NB4 (cell line): ENCODE data around the gene PDHA1.

Experiments used
- DNase-seq: peaks from one replicate; pipeline ENCODE4 v3.0.0; 2010; ENCODE audit warnings: low read depth
- H3K4me3 ChIP-seq: one replicate; pipeline ENCODE4 v1.5.1; 2011; ENCODE audit warnings: mild to moderate bottlenecking, low read depth, low read length, moderate library complexity
- CTCF ChIP-seq: IDR thresholded peaks from one replicate; pipeline ENCODE4 v1.5.1; 2012; ENCODE audit warnings: low read depth, low read length
- MAX ChIP-seq: IDR thresholded peaks from 2 replicates; pipeline ENCODE4 v1.6.1; 2011; ENCODE audit warnings: low read depth, low read length
- MYC ChIP-seq: IDR thresholded peaks from 2 replicates; pipeline ENCODE4 v1.6.1; 2011; ENCODE audit warnings: low read depth, low read length
- POLR2A ChIP-seq: IDR thresholded peaks from 2 replicates; pipeline ENCODE4 v1.6.1; 2011; ENCODE audit warnings: mild to moderate bottlenecking; ENCODE audit not compliant: insufficient read length; ENCODE audit errors: extremely low read depth

PDHA1 gene

GRCh38 chrX:19350941-19351384 is 7.2 kb downstream of the PDHA1 start:
- H3K4me3 ChIP-seq, result no peak overlapping the region
- peak; percentile 58 for DNase-seq
- TF ChIP-seq CTCF (no peak), POLR2A (no peak), MAX (no peak), MYC (no peak)

GRCh38 chrX:19354625-19355024 is 10.9 kb downstream of the PDHA1 start:
- DNase-seq, result no peak
- no peak overlapping the region for H3K4me3 ChIP-seq
- TF ChIP-seq POLR2A, result no peak
- TF ChIP-seq MAX, result no peak

GRCh38 chrX:19358521-19358920 is 14.8 kb downstream of the PDHA1 start:
- TF ChIP-seq MAX, result no peak
- no peak for TF ChIP-seq CTCF
- no peak for TF ChIP-seq POLR2A
- TF ChIP-seq MYC, result no peak

GRCh38 chrX:19360903-19361302 is 17.2 kb downstream of the PDHA1 start:
- H3K4me3 ChIP-seq, result no peak overlapping the region
- TF ChIP-seq POLR2A (no peak), MYC (no peak), MAX (no peak), CTCF (no peak)
- DNase-seq, result no peak

More at GRCh38 chrX:19358521-19358920, 14.8 kb downstream of the PDHA1 start:
- no peak for DNase-seq
- no peak overlapping the region for H3K4me3 ChIP-seq

GRCh38 chrX:19361701-19362100 is 18.0 kb downstream of the PDHA1 start:
- no peak for DNase-seq
- H3K4me3 ChIP-seq, result no peak overlapping the region
- TF ChIP-seq MAX, result no peak

- TF ChIP-seq POLR2A (no peak), MYC (no peak), MAX (no peak), CTCF (no peak)
- H3K4me3 ChIP-seq, result no peak overlapping the region
- DNase-seq, result no peak
Observed at GRCh38 chrX:19368576-19368975, 24.8 kb downstream of the PDHA1 start.

GRCh38 chrX:19370061-19370460 is 26.3 kb downstream of the PDHA1 start:
- no peak for TF ChIP-seq MYC
- TF ChIP-seq CTCF, result no peak
- no peak for TF ChIP-seq MAX
- no peak for TF ChIP-seq POLR2A
- no peak for DNase-seq
- no peak overlapping the region for H3K4me3 ChIP-seq
